ENCODE results near the gene TNP2. TPM values are rescaled to one million over a fixed set of nuclear protein-coding genes. Genes with fewer than 3 reads are reported as not detected.
A peak's percentile ranks its signal among the peaks of the same experiment; 100 is the strongest.

Gene TNP2
- total and polyA plus RNA-seq, 2 donors from 2014 or later: not detected

GRCh38 chr16:11302977-11303376 is 33.9 kb upstream of the TNP2 start:
- Histone ChIP-seq H3K27me3 (ENCODE audit: control insufficient read depth, insufficient read depth, low read length) (no peaks in the 10 kb centered on the region), H3K4me1 (ENCODE audit: control insufficient read depth in 2 of 3, insufficient read depth in 2 of 3, low read depth in 1 of 3, low read length in 3 of 3) (peaks cover 0 to 4% (median 2%) of the 10 kb centered on the region in 3 donors), H3K27ac (ENCODE audit: low read depth in 2 of 2, low read length in 2 of 2) (peak overlapping the region; percentile 82 to 91), H3K4me3 (ENCODE audit: low read length in 3 of 3) (no peak overlapping the region), H3K9me3 (ENCODE audit: control insufficient read depth in 2 of 3, insufficient read depth in 1 of 3, low read length in 3 of 3) (peaks cover 0 to 2% (median 0%) of the 10 kb centered on the region in 3 donors), H3K36me3 (ENCODE audit: control insufficient read depth in 2 of 3, insufficient read depth in 3 of 3, low read length in 3 of 3) (no peaks in the 10 kb centered on the region), H3K9ac (ENCODE audit: low read length in 3 of 3) (no peak overlapping the region)
- intact Hi-C loops (cut with DNase I): no loop called here
- TF ChIP-seq, protein P1, sequence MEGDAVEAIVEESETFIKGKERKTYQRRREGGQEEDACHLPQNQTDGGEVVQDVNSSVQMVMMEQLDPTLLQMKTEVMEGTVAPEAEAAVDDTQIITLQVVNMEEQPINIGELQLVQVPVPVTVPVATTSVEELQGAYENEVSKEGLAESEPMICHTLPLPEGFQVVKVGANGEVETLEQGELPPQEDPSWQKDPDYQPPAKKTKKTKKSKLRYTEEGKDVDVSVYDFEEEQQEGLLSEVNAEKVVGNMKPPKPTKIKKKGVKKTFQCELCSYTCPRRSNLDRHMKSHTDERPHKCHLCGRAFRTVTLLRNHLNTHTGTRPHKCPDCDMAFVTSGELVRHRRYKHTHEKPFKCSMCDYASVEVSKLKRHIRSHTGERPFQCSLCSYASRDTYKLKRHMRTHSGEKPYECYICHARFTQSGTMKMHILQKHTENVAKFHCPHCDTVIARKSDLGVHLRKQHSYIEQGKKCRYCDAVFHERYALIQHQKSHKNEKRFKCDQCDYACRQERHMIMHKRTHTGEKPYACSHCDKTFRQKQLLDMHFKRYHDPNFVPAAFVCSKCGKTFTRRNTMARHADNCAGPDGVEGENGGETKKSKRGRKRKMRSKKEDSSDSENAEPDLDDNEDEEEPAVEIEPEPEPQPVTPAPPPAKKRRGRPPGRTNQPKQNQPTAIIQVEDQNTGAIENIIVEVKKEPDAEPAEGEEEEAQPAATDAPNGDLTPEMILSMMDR (IDR thresholded peaks at IDR 0.05; ENCODE audit: borderline replicate concordance, extremely low read depth, insufficient read depth): no peak
- DNase-seq (peak in 3 of 5 donors; percentile 29 to 58 (median 54)), FAIRE-seq (no peak)

DNA sequence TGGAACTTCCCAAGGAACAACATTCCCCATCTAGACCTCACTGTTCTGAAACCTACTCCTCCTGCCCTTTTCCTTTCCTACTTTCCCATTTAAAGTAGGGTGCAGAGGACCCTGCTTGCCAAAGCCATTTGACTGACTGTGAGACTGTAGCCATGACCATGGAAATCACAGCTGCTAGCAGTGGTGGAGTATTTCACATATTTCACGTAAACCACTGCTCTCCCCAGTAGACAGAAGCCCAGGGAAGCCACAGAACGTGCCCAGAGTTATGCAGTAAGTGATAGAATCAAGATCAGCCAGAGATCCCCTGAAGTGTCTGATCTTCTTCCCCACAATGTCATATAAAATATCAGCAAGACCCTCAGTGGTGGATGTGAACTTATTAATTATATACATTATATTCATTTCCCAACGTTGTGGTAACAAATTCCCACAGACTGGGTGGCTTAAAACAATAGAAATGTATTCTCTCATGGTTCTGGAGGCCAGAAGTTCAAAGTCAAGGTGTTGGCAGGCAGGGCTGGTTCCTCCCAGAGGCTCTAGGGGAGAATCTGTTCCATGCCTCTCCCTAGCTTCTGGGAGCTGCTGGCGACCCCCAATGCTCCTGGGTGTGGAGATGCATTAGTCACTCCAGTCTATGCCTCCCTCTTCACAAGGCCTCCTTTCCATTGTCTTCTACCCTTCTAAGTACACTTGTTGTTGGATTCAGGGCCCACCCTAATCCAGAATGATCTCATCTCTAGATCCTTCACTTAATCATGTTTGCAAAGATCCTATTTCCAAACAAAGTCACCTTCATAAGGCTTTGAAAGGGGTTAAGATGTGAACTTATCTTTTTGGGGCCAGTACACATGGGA is 32.7 kb upstream of the TNP2 start:
- intact Hi-C loops (cut with DNase I): no loop called here
- no peak overlapping the region for H3K4me3 ChIP-seq (ENCODE audit: low read length in 3 of 3)
- peaks cover 0 to 2% (median 0%) of the 10 kb centered on the region in 3 donors for H3K9me3 ChIP-seq (ENCODE audit: control insufficient read depth in 2 of 3, insufficient read depth in 1 of 3, low read length in 3 of 3)
- H3K4me1 ChIP-seq (ENCODE audit: control insufficient read depth in 2 of 3, insufficient read depth in 2 of 3, low read depth in 1 of 3, low read length in 3 of 3): peaks cover 3 to 10% (median 4%) of the 10 kb centered on the region in 3 donors
- H3K27me3 ChIP-seq (ENCODE audit: control insufficient read depth, insufficient read depth, low read length): no peaks in the 10 kb centered on the region
- H3K9ac ChIP-seq (ENCODE audit: low read length in 3 of 3): no peak overlapping the region
- FAIRE-seq (no peak), DNase-seq (peak in 1 of 5 donors; percentile 19)
- peak overlapping the region; percentile 34 to 53 for H3K27ac ChIP-seq (ENCODE audit: low read depth in 2 of 2, low read length in 2 of 2)
- TF ChIP-seq, protein P1 (IDR thresholded peaks at IDR 0.05; ENCODE audit: borderline replicate concordance, extremely low read depth, insufficient read depth): no peak
- no peaks in the 10 kb centered on the region for H3K36me3 ChIP-seq (ENCODE audit: control insufficient read depth in 2 of 3, insufficient read depth in 3 of 3, low read length in 3 of 3)

- H3K27ac ChIP-seq (ENCODE audit: low read depth in 2 of 2, low read length in 2 of 2): no peak overlapping the region
- DNase-seq: peak in 1 of 5 donors; percentile 21
- peaks cover 3 to 17% (median 4%) of the 10 kb centered on the region in 3 donors for H3K4me1 ChIP-seq (ENCODE audit: control insufficient read depth in 2 of 3, insufficient read depth in 2 of 3, low read depth in 1 of 3, low read length in 3 of 3)
- intact Hi-C loops (cut with DNase I): no loop called here
- H3K36me3 ChIP-seq (ENCODE audit: control insufficient read depth in 2 of 3, insufficient read depth in 3 of 3, low read length in 3 of 3): no peaks in the 10 kb centered on the region
- H3K9me3 ChIP-seq (ENCODE audit: control insufficient read depth in 2 of 3, insufficient read depth in 1 of 3, low read length in 3 of 3): peaks cover 0 to 2% (median 0%) of the 10 kb centered on the region in 3 donors
- TF ChIP-seq, protein P1 (IDR thresholded peaks at IDR 0.05; ENCODE audit: borderline replicate concordance, extremely low read depth, insufficient read depth): no peak
- H3K27me3 ChIP-seq (ENCODE audit: control insufficient read depth, insufficient read depth, low read length): no peaks in the 10 kb centered on the region
- no peak overlapping the region for H3K4me3 ChIP-seq (ENCODE audit: low read length in 3 of 3)
- no peak for FAIRE-seq
- H3K9ac ChIP-seq (ENCODE audit: low read length in 3 of 3): peak overlapping the region in 1 of 3 donors; percentile 46
Observed at GRCh38 chr16:11300560-11300892, 31.4 kb upstream of the TNP2 start.

Data from kidney (tissue), 14 donors.